GM12878 (cell line): ENCODE results near the gene NKAIN2. TPM values are rescaled to one million over a fixed set of nuclear protein-coding genes. Genes with fewer than 3 reads are reported as not detected.

ENCODE experiments used
- FOS ChIP-seq: IDR thresholded peaks from 3 replicates; pipeline ENCODE4 v1.6.1; 2011; ENCODE audit warnings: borderline replicate concordance; ENCODE audit not compliant: insufficient read length; ENCODE audit errors: extremely low read depth
- GATAD2B ChIP-seq: fragments of 450-650 bp; conservative IDR thresholded peaks from 2 replicates; pipeline ENCODE4 v1.6.1; 2017; ENCODE audit warnings: low read depth, mild to moderate bottlenecking, moderate library complexity
- HDGF ChIP-seq: fragments of 450-650 bp; IDR thresholded peaks from 2 replicates; pipeline ENCODE4 v1.6.1; 2016; ENCODE audit warnings: antibody characterized with exemption
- NFIC ChIP-seq: IDR thresholded peaks from 2 replicates; pipeline ENCODE4 v1.6.1; 2012; ENCODE audit warnings: low read depth, mild to moderate bottlenecking, inconsistent platforms, low read length, moderate library complexity
- RAD51 ChIP-seq: fragments of 450-650 bp; IDR thresholded peaks from 2 replicates; pipeline ENCODE4 v1.6.1; 2016; ENCODE audit warnings: moderate library complexity, mild to moderate bottlenecking, inconsistent platforms
- RUNX3 ChIP-seq: IDR thresholded peaks from 2 replicates; pipeline ENCODE4 v1.6.1; 2012; ENCODE audit warnings: low read length, inconsistent platforms
- SMAD5 ChIP-seq: IDR thresholded peaks from 2 replicates; pipeline ENCODE4 v1.6.1; 2016; ENCODE audit warnings: antibody characterized with exemption, low read depth
- SMC3 ChIP-seq: IDR thresholded peaks from 2 replicates; pipeline ENCODE4 v1.6.1; 2011; ENCODE audit warnings: low read length, improper control_type of control experiment, borderline replicate concordance
- TBL1XR1 ChIP-seq: IDR thresholded peaks from 2 replicates; pipeline ENCODE4 v1.6.1; 2012; ENCODE audit warnings: low read depth, low read length, improper control_type of control experiment
- TCF7 ChIP-seq: IDR thresholded peaks from 2 replicates; pipeline ENCODE4 v1.6.1; 2014; ENCODE audit warnings: antibody characterized with exemption, borderline replicate concordance
- ZNF687 ChIP-seq: fragments of 450-650 bp; IDR thresholded peaks from 2 replicates; pipeline ENCODE4 v1.6.1; 2017; ENCODE audit warnings: mild to moderate bottlenecking, moderate library complexity
- polyA plus RNA-seq, 11 experiments: library from polyadenylated mRNA; depleted of rRNA in 4 of 11; unstranded in 6 of 11; stranded (reverse) in 5 of 11; fragments of >200 nt; fragmentation: Nextera tagmentation in 4 of 11; fragmentation: Illumina TruSeq in 1 of 11; extraction: Ambion mirVana in 4 of 11; extraction: Trizol in 1 of 11; gene quantifications; 1 replicate in 1 of 11; 2 replicates in 10 of 11; pipeline versions ENCODE4 v1.2.1 to v1.2.3, GENCODE V29; 2011 to 2016; ENCODE audit warnings: inconsistent platforms in 2 of 11, missing spikeins in 2 of 11, low read depth in 1 of 11
- total RNA-seq, 4 experiments: library from RNA; depleted of rRNA in 3 of 4; stranded (reverse); fragments of >200 nt in 3 of 4; fragmentation: Illumina TruSeq in 1 of 4; extraction: Trizol in 1 of 4; gene quantifications; 2 replicates each; pipeline versions ENCODE4 v1.2.1 to v1.2.3, GENCODE V29; 2013 to 2021
- TF ChIP-seq, protein P1 (sequence below): fragments of 450-650 bp; IDR thresholded peaks from 2 replicates; pipeline ENCODE4 v1.6.1; 2016; ENCODE audit warnings: mild to moderate bottlenecking

The NKAIN2 gene
- total and polyA plus RNA-seq, 10 of the 15 experiments (the other 5 are each of a cell fraction or from before 2014, with no cell fraction given), result not detected

- TF ChIP-seq, protein P1, sequence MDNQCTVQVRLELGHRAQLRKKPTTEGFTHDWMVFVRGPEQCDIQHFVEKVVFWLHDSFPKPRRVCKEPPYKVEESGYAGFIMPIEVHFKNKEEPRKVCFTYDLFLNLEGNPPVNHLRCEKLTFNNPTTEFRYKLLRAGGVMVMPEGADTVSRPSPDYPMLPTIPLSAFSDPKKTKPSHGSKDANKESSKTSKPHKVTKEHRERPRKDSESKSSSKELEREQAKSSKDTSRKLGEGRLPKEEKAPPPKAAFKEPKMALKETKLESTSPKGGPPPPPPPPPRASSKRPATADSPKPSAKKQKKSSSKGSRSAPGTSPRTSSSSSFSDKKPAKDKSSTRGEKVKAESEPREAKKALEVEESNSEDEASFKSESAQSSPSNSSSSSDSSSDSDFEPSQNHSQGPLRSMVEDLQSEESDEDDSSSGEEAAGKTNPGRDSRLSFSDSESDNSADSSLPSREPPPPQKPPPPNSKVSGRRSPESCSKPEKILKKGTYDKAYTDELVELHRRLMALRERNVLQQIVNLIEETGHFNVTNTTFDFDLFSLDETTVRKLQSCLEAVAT, result no peak
- TF ChIP-seq RAD51 (no peak), TBL1XR1 (no peak), SMAD5 (no peak), NFIC (no peak), ZNF687 (no peak), RUNX3 (no peak), GATAD2B (no peak), HDGF (no peak), TCF7 (no peak), SMC3 (no peak), FOS (no peak)
Observed at GRCh38 chr6:124373386-124373785, 569.7 kb downstream of the NKAIN2 start (continued).
